HG03378 (cell line): Measurements from ENCODE around the gene PSMA6.
A peak's percentile ranks its signal among the peaks of the same experiment; 100 is the strongest.

Experiments used
- ATAC-seq: cut with Tn5 transposase; IDR thresholded peaks from one replicate; pipeline ENCODE4 v1.9.1; 2021; ENCODE audit warnings: mild to moderate bottlenecking, moderate library complexity; ENCODE audit not compliant: unreplicated experiment

The PSMA6 gene

GRCh38 chr14:35365130-35366055 is 73.2 kb downstream of the PSMA6 start:
- peak; percentile 56 for ATAC-seq

DNA sequence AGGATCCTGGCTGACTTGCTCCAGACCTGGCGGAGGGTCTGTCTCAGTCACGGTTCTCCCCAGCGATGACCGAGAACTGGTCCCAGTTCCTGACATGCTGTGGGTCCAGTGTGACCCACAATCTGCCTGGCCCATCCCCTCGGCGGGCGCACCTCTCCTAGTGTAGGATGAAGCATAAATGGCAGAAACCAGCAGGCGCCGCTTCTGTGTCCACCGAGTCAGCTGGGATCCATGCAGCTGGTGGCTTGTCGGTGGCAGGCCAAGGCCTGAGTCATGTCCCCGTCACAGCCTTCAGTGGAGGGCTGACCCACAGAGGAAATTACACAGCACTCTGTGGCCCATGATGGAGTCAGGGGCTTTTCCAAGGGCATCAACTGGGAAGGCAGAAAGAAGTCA is 73.9 kb downstream of the PSMA6 start:
- ATAC-seq, result no peak

- no peak for ATAC-seq
These were observed 74.4 kb downstream of the PSMA6 start for GRCh38 chr14:35366521-35366976.

DNA sequence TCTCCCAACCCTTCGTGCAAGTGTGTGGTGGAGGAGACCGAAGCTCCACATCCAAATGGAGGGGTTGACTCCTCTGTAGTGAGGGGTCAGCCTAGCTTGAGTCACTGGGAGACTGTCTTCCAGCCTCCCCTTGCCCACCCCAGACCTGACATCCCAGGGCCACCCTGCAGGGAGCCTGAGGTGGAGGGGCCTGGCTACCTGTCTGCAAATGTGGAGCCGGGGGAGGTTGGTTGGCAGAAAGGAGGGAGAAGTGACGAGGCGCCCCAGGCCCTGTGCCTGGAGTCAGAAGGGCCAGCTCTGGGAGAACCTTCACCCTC is 74.8 kb downstream of the PSMA6 start:
- no peak for ATAC-seq
